Naive thymus-derived CD4-positive, alpha-beta T cell (primary cell): ENCODE data around the gene TRAFD1. TPM values are rescaled to one million over a fixed set of nuclear protein-coding genes. Genes with fewer than 3 reads are reported as not detected.
A peak's percentile ranks its signal among the peaks of the same experiment; 100 is the strongest.

ENCODE experiments used
- ATAC-seq: fragments of 150-1000 bp; cut with Tn5 transposase; 2 replicates; pipeline ENCODE4 v1.10.0; 2021; ENCODE audit warnings: mild to moderate bottlenecking, moderate library complexity
- CTCF ChIA-PET: fragments of 350-600 bp; sonication (Branson Sonifier 250); formaldehyde crosslinking; loops from one replicate; lab custom pipeline; 2021; ENCODE audit warnings: antibody characterized with exemption; lab: Charles Lee
- POLR2A ChIA-PET: fragments of 350-600 bp; sonication (Branson Sonifier 250); formaldehyde crosslinking; loops from one replicate; lab custom pipeline; 2021; ENCODE audit warnings: antibody characterized with exemption, inconsistent platforms; lab: Charles Lee
- DNase-seq, 9 donors: peaks; one replicate each; pipeline versions ENCODE4 v3.0.0 to v3.0.0-alpha.2; 2020 to 2022; ENCODE audit warnings: mixed read lengths in 1 of 9
- H3K27ac ChIP-seq: one replicate; pipeline ENCODE4 v1.7.0; 2013; ENCODE audit warnings: mild to moderate bottlenecking, low read depth, low read length, moderate library complexity
- H3K27me3 ChIP-seq, 2 donors: one replicate each; pipeline ENCODE4 v1.7.0; 2013; ENCODE audit warnings: low read length in 2 of 2, mild to moderate bottlenecking in 2 of 2, moderate library complexity in 2 of 2; ENCODE audit not compliant: control insufficient read depth in 2 of 2, insufficient read depth in 2 of 2
- H3K36me3 ChIP-seq, 3 experiments: 1 replicate in 2 of 3; 2 replicates in 1 of 3; pipeline ENCODE4 v1.7.0; 2013; ENCODE audit warnings: low read length in 3 of 3, mild to moderate bottlenecking in 3 of 3, moderate library complexity in 1 of 3; ENCODE audit not compliant: insufficient read depth in 3 of 3, control insufficient read depth in 2 of 3
- H3K4me1 ChIP-seq, 2 donors: one replicate each; pipeline ENCODE4 v1.7.0; 2013; ENCODE audit warnings: low read length in 2 of 2, mild to moderate bottlenecking in 2 of 2, moderate library complexity in 1 of 2; ENCODE audit not compliant: control insufficient read depth in 2 of 2, insufficient read depth in 2 of 2
- H3K4me3 ChIP-seq: 2 replicates; pipeline ENCODE4 v1.7.0; 2013; ENCODE audit warnings: mild to moderate bottlenecking, low read length
- H3K9me3 ChIP-seq, 3 experiments: 1 replicate in 2 of 3; 2 replicates in 1 of 3; pipeline ENCODE4 v1.7.0; 2013; ENCODE audit warnings: low read length in 3 of 3; ENCODE audit not compliant: control insufficient read depth in 2 of 3
- H3K27ac Mint-ChIP-seq, 9 donors: one replicate each; pipeline ENCODE4 v1.8.0; 2020 to 2022; ENCODE audit warnings: mixed read lengths in 9 of 9, mild to moderate bottlenecking in 8 of 9, moderate library complexity in 5 of 9, inconsistent platforms in 2 of 9
- H3K27me3 Mint-ChIP-seq, 5 donors: one replicate each; pipeline ENCODE4 v1.8.0; 2021 to 2022; ENCODE audit warnings: mixed read lengths in 5 of 5, mild to moderate bottlenecking in 1 of 5
- H3K36me3 Mint-ChIP-seq, 5 donors: one replicate each; pipeline ENCODE4 v1.8.0; 2020 to 2022; ENCODE audit warnings: mixed read lengths in 5 of 5, mild to moderate bottlenecking in 3 of 5, inconsistent platforms in 1 of 5
- H3K4me1 Mint-ChIP-seq, 7 donors: one replicate each; pipeline ENCODE4 v1.8.0; 2020 to 2022; ENCODE audit warnings: mixed read lengths in 7 of 7, mild to moderate bottlenecking in 3 of 7, inconsistent platforms in 1 of 7
- H3K4me3 Mint-ChIP-seq, 10 donors: one replicate each; pipeline ENCODE4 v1.8.0; 2020 to 2022; ENCODE audit warnings: mild to moderate bottlenecking in 10 of 10, mixed read lengths in 10 of 10, moderate library complexity in 6 of 10, inconsistent platforms in 2 of 10
- H3K9me3 Mint-ChIP-seq, 11 donors: one replicate each; pipeline ENCODE4 v1.8.0; 2020 to 2022; ENCODE audit warnings: mixed read lengths in 11 of 11, mild to moderate bottlenecking in 4 of 11, inconsistent platforms in 1 of 11, moderate library complexity in 1 of 11
- intact Hi-C, 2 donors: fragments of 100-400 bp; cut with micrococcal nuclease; formaldehyde crosslinking; loops; one replicate each; pipeline ENCODE4 v1.15.1; 2023
- polyA plus RNA-seq, 2 donors: library from polyadenylated mRNA; unstranded; fragments of 300-500 nt; fragmentation: Illumina TruSeq; gene quantifications; one replicate each; pipeline ENCODE4 v1.2.3, GENCODE V29; 2021
- total RNA-seq, 6 experiments: library from RNA in 5 of 6; stranded (reverse) in 5 of 6; gene quantifications; 1 replicate in 5 of 6; 2 replicates in 1 of 6; pipeline ENCODE4 v1.2.3 and lab custom pipeline; 2021 to 2026

TRAFD1 gene
- total and polyA plus RNA-seq, 7 experiments from 2014 or later, result 22.1 to 86.6 (median 43.7) TPM

DNA sequence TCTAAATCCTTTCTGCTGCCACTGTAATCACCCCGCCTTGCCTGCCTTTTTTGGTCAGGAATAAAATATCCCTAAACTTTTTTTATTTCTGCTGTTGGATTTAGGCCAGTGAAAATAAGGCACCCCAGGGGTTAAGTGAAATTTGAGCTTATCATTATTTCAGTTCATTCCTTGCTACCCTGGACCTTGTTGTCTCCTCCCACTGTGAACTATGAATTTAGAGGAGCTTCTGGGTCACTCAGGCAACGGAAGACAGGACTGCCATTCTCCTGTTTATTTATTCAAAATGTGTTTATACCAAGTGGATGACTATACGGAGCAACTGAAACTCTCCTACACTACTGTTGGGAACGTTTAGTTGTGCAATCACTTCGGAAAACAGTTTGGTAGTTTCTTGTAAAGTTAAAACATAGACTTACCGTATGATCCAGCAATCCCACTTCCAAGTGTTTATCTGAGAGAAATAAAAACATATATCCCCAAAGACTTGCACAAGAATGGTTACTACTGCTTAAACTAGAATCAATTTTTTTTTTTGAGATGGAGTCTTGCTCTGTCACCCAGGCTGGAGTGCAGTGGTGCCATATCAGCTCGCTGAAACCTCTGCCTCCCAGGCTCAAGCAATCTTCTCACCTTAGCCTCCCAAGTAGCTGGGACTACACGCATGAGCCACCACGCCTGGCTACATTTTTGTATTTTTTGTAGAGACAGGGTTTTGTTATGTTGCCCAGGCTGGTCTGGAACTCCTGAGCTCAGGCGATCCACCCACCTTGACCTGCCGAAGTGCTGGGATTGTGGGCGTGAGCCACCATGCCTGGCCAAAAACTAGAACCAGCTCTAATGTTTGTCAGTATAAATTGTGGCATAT lies 2.3 kb upstream of the TRAFD1 start:
- no peak overlapping the region for H3K27ac Mint-ChIP-seq

DNA sequence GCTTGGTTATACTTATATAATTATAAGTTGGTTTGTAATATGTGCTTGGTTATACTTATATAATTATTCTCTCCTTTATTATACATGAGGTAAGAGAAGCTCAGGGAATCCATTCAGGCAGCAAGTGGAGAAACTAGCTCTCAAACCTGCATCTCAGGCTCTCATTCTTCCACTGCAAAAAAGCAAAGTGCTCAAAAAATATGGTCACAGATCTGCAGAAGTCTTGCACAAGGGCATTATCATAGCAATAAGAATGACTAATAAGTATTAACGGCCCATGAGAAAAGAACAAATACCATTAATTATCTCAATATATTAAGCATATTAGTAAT lies 476 bp upstream of the TRAFD1 start:
- peaks cover 21 to 45% (median 37%) of the 10 kb centered on the region in 7 donors for H3K4me1 Mint-ChIP-seq
- intact Hi-C loops, result loop anchor here (1.0 to 5.0 kb wide), 9 partner anchors 9 to 440 kb away; partner anchors contain the start of genes ERP29 (in 2 of the 2), NAA25 (in 2 of the 2), TMEM116 (in 2 of the 2) and BRAP (in 1 of the 2)
- H3K36me3 ChIP-seq, result peaks cover 0 to 5% (median 0%) of the 10 kb centered on the region in 3 experiments
- peaks cover 0 to 12% (median 0%) of the 10 kb centered on the region in 5 donors for H3K27me3 Mint-ChIP-seq
- no peaks in the 10 kb centered on the region for H3K9me3 Mint-ChIP-seq
- H3K27ac ChIP-seq, result no peak overlapping the region
- no peaks in the 10 kb centered on the region for H3K27me3 ChIP-seq
- H3K4me3 ChIP-seq, result peak overlapping the region; percentile 97
- DNase-seq (no peak), ATAC-seq (no peak)
- H3K4me3 Mint-ChIP-seq, result peak overlapping the region; percentile 48 to 91 (median 84)
- peak overlapping the region in 7 of 9 donors; percentile 77 to 95 (median 90) for H3K27ac Mint-ChIP-seq
- ChIA-PET CTCF (interaction anchor here (3.1 kb wide), 1 partner anchor 16 kb away, joined by 8 read pairs; the partner anchor contains the start of gene NAA25), POLR2A (interaction anchor here (0.7 to 6.0 kb wide), 12 partner anchors 9 to 283 kb away, joined by 3 to 81 read pairs (median 4); partner anchors contain the start of genes ERP29, MAPKAPK5, NAA25 and TMEM116)
- H3K36me3 Mint-ChIP-seq, result peaks cover 0 to 10% (median 0%) of the 10 kb centered on the region in 5 donors
- no peaks in the 10 kb centered on the region for H3K9me3 ChIP-seq
- H3K4me1 ChIP-seq, result peaks cover 24 to 34% of the 10 kb centered on the region in 2 donors

More for the DNA sequence above, 2.3 kb upstream of the TRAFD1 start:
- Mint-ChIP-seq H3K36me3 (peaks cover 0 to 9% (median 0%) of the 10 kb centered on the region in 5 donors), H3K4me3 (no peak overlapping the region), H3K9me3 (no peaks in the 10 kb centered on the region), H3K27me3 (peaks cover 0 to 12% (median 0%) of the 10 kb centered on the region in 5 donors), H3K4me1 (peaks cover 12 to 27% (median 21%) of the 10 kb centered on the region in 7 donors)
- H3K9me3 ChIP-seq, result no peaks in the 10 kb centered on the region
- intact Hi-C loops, result no loop called here
- peaks cover 0 to 5% (median 0%) of the 10 kb centered on the region in 3 experiments for H3K36me3 ChIP-seq
- no peak for DNase-seq
- peaks cover 14 to 20% of the 10 kb centered on the region in 2 donors for H3K4me1 ChIP-seq
- ATAC-seq, result no peak
- H3K27me3 ChIP-seq, result no peaks in the 10 kb centered on the region
- CTCF ChIA-PET, result interaction anchor here (0.9 to 3.1 kb wide), 2 partner anchors 14 to 46 kb away, joined by 3 to 8 read pairs; partner anchors contain the start of gene NAA25
- no peak overlapping the region for H3K27ac ChIP-seq
- H3K4me3 ChIP-seq, result no peak overlapping the region
- POLR2A ChIA-PET, result interaction anchor here (0.5 to 6.0 kb wide), 5 partner anchors 9 to 191 kb away, joined by 3 to 81 read pairs (median 3); partner anchors contain the start of gene NAA25

DNA sequence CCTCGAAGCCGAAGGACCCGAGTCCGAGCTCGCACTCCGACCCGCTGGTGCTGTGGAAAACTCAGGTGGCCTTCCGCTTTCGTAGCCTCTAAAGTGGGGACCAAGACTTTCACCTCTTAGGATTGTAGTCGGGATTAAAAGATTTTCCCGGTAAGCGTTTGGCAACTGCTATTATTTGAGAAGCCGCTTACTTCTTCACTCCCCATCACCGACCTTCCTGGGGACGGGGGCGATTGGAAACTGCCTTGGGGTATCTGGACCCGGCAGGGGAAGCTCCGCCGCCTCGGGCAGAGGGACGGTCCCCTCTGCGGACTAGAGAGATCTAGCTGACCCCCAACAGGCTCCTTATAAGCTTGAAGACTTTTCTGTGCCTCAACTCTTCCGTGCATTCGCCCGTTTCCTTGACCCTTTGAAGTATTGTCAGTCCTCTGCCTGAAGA lies 659 bp downstream of the TRAFD1 start:
- H3K4me1 Mint-ChIP-seq, result peaks cover 24 to 55% (median 44%) of the 10 kb centered on the region in 7 donors
- intact Hi-C loops, result loop anchor here (1.0 to 5.0 kb wide), 9 partner anchors 10 to 441 kb away; partner anchors contain the start of genes ERP29 (in 2 of the 2), NAA25 (in 2 of the 2), TMEM116 (in 2 of the 2) and BRAP (in 1 of the 2)
- Histone ChIP-seq H3K9me3 (no peaks in the 10 kb centered on the region), H3K27me3 (no peaks in the 10 kb centered on the region), H3K4me1 (peaks cover 31 to 44% of the 10 kb centered on the region in 2 donors), H3K27ac (peak overlapping the region; percentile 93), H3K4me3 (peak overlapping the region; percentile 97), H3K36me3 (peaks cover 0 to 5% (median 0%) of the 10 kb centered on the region in 3 experiments)
- DNase-seq (no peak), ATAC-seq (no peak)
- CTCF ChIA-PET, result interaction anchor here (3.1 kb wide), 1 partner anchor 17 kb away, joined by 8 read pairs; the partner anchor contains the start of gene NAA25
- peaks cover 0 to 7% (median 0%) of the 10 kb centered on the region in 5 donors for H3K27me3 Mint-ChIP-seq
- no peaks in the 10 kb centered on the region for H3K9me3 Mint-ChIP-seq
- H3K27ac Mint-ChIP-seq, result peak overlapping the region; percentile 28 to 91 (median 85)
- POLR2A ChIA-PET, result interaction anchor here (0.5 to 6.0 kb wide), 13 partner anchors 8 to 291 kb away, joined by 3 to 81 read pairs (median 3); partner anchors contain the start of genes ERP29, MAPKAPK5, NAA25 and TMEM116
- H3K36me3 Mint-ChIP-seq, result peaks cover 0 to 12% (median 0%) of the 10 kb centered on the region in 5 donors
- H3K4me3 Mint-ChIP-seq, result peak overlapping the region; percentile 74 to 91 (median 88)

DNA sequence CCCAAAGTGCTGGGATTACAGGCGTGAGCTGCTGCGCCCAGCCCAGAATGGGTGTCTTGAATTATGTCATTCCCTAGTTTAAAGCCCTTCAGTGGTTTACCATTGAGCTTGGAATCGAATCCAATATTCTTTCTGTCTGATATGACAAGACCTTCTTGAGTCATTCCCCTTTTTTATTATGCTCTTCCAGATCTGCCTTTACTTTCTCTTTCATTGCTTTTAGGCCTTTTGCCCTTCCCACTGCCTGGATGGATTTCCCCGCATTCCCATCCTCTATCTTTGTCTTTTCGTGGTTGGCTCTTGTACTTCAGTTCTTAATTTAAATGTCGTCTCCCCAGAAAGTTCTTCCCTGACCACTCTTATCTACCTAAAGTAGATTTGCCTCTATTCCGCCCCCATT lies 1.6 kb downstream of the TRAFD1 start:
- DNase-seq (no peak), ATAC-seq (no peak)
- Mint-ChIP-seq H3K27ac (peak overlapping the region; percentile 28 to 91 (median 85)), H3K9me3 (no peaks in the 10 kb centered on the region), H3K4me3 (peak overlapping the region; percentile 74 to 91 (median 88)), H3K36me3 (peaks cover 0 to 17% (median 0%) of the 10 kb centered on the region in 5 donors), H3K27me3 (peaks cover 0 to 5% (median 0%) of the 10 kb centered on the region in 5 donors), H3K4me1 (peaks cover 32 to 64% (median 52%) of the 10 kb centered on the region in 7 donors)
- intact Hi-C loops, result loop anchor here (5.0 kb wide), 2 partner anchors 135 to 180 kb away; no protein-coding TSS in a partner anchor
- H3K27me3 ChIP-seq, result no peaks in the 10 kb centered on the region
- H3K4me1 ChIP-seq, result peaks cover 35 to 50% of the 10 kb centered on the region in 2 donors
- ChIA-PET POLR2A (interaction anchor here (0.8 to 6.0 kb wide), 6 partner anchors 12 to 32 kb away, joined by 3 to 81 read pairs (median 8); partner anchors contain the start of gene NAA25), CTCF (no interaction called here)
- H3K4me3 ChIP-seq, result peak overlapping the region; percentile 97
- no peaks in the 10 kb centered on the region for H3K9me3 ChIP-seq
- H3K36me3 ChIP-seq, result peaks cover 0 to 5% (median 0%) of the 10 kb centered on the region in 3 experiments
- peak overlapping the region; percentile 9 for H3K27ac ChIP-seq

DNA sequence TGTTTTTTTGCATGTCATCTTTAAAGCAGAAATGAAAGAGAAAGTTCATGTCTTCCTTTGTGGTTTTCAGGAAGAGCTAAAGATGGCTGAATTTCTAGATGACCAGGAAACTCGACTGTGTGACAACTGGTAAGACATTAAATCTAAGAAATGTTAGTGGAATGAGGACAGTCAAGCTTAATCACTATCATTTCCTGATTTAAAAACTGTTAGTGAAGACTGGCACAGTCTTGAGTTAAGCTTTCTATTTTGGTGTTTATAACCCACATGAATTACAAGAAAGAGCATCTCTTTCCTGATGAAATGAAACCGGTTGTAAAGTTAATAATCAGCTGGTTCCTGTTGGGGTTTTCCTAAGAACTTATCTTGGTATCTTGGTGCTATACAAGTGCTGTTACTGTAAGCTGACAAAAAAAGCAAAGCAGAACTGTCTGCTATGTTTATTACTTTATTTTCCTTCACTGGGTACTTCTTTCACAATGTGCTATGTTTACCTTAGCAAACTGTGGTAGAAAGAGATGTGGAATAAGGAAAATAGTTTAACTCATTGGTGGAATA lies 5.2 kb downstream of the TRAFD1 start:
- H3K36me3 Mint-ChIP-seq, result peaks cover 0 to 29% (median 4%) of the 10 kb centered on the region in 5 donors
- ChIA-PET POLR2A (interaction anchor here (0.6 to 5.2 kb wide), 8 partner anchors 10 to 138 kb away, joined by 3 to 30 read pairs (median 6); partner anchors contain the start of genes ERP29, NAA25 and TMEM116), CTCF (no interaction called here)
- no peaks in the 10 kb centered on the region for H3K9me3 Mint-ChIP-seq
- DNase-seq (peak in 7 of 9 donors; percentile 38 to 75 (median 67)), ATAC-seq (peak; percentile 89)
- intact Hi-C loops, result loop anchor here (1.0 to 5.0 kb wide), 6 partner anchors 21 to 288 kb away; partner anchors contain the start of genes ERP29 (in 2 of the 2), TMEM116 (in 2 of the 2) and MAPKAPK5 (in 1 of the 2)
- Histone ChIP-seq H3K4me3 (peak overlapping the region; percentile 33), H3K27ac (peak overlapping the region; percentile 72), H3K27me3 (no peaks in the 10 kb centered on the region), H3K9me3 (no peaks in the 10 kb centered on the region), H3K4me1 (peaks cover 38 to 55% of the 10 kb centered on the region in 2 donors), H3K36me3 (peaks cover 10 to 16% (median 12%) of the 10 kb centered on the region in 3 experiments)
- no peaks in the 10 kb centered on the region for H3K27me3 Mint-ChIP-seq
- H3K27ac Mint-ChIP-seq, result peak overlapping the region; percentile 3 to 91 (median 85)
- peak overlapping the region in 9 of 10 donors; percentile 52 to 81 (median 70) for H3K4me3 Mint-ChIP-seq
- peaks cover 32 to 72% (median 59%) of the 10 kb centered on the region in 7 donors for H3K4me1 Mint-ChIP-seq
